SK-N-MC (cell line): ENCODE measurements around the gene PRDM16.

Experiments used
- EZH2 ChIP-seq: fragments of 200-600 bp; sonication (generic); IDR thresholded peaks from one replicate; pipeline ENCODE4 v1.6.1; 2017; ENCODE audit warnings: antibody characterized with exemption
- FOXP2 ChIP-seq: optimal IDR thresholded peaks from 2 replicates; pipeline ENCODE3; 2011; ENCODE audit warnings: mild to moderate bottlenecking, moderate library complexity; ENCODE audit not compliant: insufficient read depth; ENCODE audit errors: extremely low read length, control extremely low read depth
- POLR2AphosphoS5 ChIP-seq: IDR thresholded peaks from 2 replicates; pipeline ENCODE4 v1.6.1; 2012; ENCODE audit warnings: mild to moderate bottlenecking, low read depth, low read length, borderline replicate concordance

- TF ChIP-seq EZH2 (no peak), POLR2AphosphoS5 (no peak), FOXP2 (no peak)
Observed at GRCh38 chr1:3393987-3394920, 325.3 kb downstream of the PRDM16 start.
